H9 (cell line): ENCODE measurements around the gene ATCAY. TPM values are rescaled to one million over a fixed set of nuclear protein-coding genes. Genes with fewer than 3 reads are reported as not detected.

Source experiments
- DNase-seq: peaks from one replicate; pipeline ENCODE4 v3.0.0-alpha.2; 2017
- H2AFZ ChIP-seq: one replicate; pipeline ENCODE4 v1.6.1; 2013; ENCODE audit warnings: mild to moderate bottlenecking, low read length, control low read depth, moderate library complexity
- H2AK5ac ChIP-seq: 2 replicates; pipeline ENCODE4 v1.6.1; 2013; ENCODE audit warnings: low read length, control low read depth, mixed read lengths; ENCODE audit not compliant: insufficient read length
- H2BK120ac ChIP-seq: one replicate; pipeline ENCODE4 v1.6.1; 2013; ENCODE audit warnings: low read depth, mild to moderate bottlenecking, low read length, control low read depth, inconsistent platforms; ENCODE audit not compliant: poor library complexity, severe bottlenecking
- H2BK12ac ChIP-seq: 2 replicates; pipeline ENCODE4 v1.6.1; 2013; ENCODE audit warnings: low read length, control low read depth, mixed read lengths, low read depth; ENCODE audit not compliant: insufficient read length
- H2BK15ac ChIP-seq: 2 replicates; pipeline ENCODE4 v1.6.1; 2013; ENCODE audit warnings: low read depth, low read length, control low read depth
- H2BK20ac ChIP-seq: one replicate; pipeline ENCODE4 v1.6.1; 2013; ENCODE audit warnings: low read depth, mild to moderate bottlenecking, low read length, control low read depth, inconsistent platforms; ENCODE audit not compliant: poor library complexity, severe bottlenecking
- H2BK5ac ChIP-seq: 2 replicates; pipeline ENCODE4 v1.6.1; 2013; ENCODE audit warnings: low read length, control low read depth, mixed read lengths; ENCODE audit not compliant: insufficient read length
- H3K14ac ChIP-seq: 2 replicates; pipeline ENCODE4 v1.6.1; 2013; ENCODE audit warnings: low read length, control low read depth; ENCODE audit not compliant: insufficient read depth
- H3K18ac ChIP-seq: 2 replicates; pipeline ENCODE4 v1.6.1; 2013; ENCODE audit warnings: low read depth, mild to moderate bottlenecking, mixed read lengths, low read length, control low read depth; ENCODE audit not compliant: insufficient read length
- H3K23ac ChIP-seq: 2 replicates; pipeline ENCODE4 v1.6.1; 2013; ENCODE audit warnings: low read length, control low read depth, mixed read lengths, low read depth; ENCODE audit not compliant: insufficient read length
- H3K23me2 ChIP-seq: 2 replicates; pipeline ENCODE4 v1.6.1; 2013; ENCODE audit warnings: low read depth, mild to moderate bottlenecking, mixed read lengths, low read length, control low read depth; ENCODE audit not compliant: insufficient read length, poor library complexity, severe bottlenecking
- H3K27ac ChIP-seq: 2 replicates; pipeline ENCODE4 v1.5.1; 2013; ENCODE audit warnings: low read length, control low read depth, mixed read lengths, low read depth; ENCODE audit not compliant: insufficient read length
- H3K27me3 ChIP-seq: 2 replicates; pipeline ENCODE4 v1.6.1; 2013; ENCODE audit warnings: low read length, control low read depth, inconsistent platforms; ENCODE audit not compliant: insufficient read depth
- H3K4ac ChIP-seq: 2 replicates; pipeline ENCODE4 v1.6.1; 2013; ENCODE audit warnings: low read depth, mild to moderate bottlenecking, control low read depth, inconsistent platforms, low read length, moderate library complexity
- H3K4me1 ChIP-seq: 2 replicates; pipeline ENCODE4 v1.6.1; 2013; ENCODE audit warnings: low read length, control low read depth, inconsistent platforms; ENCODE audit not compliant: insufficient read depth
- H3K4me2 ChIP-seq: 2 replicates; pipeline ENCODE4 v1.6.1; 2013; ENCODE audit warnings: low read length, control low read depth, mixed read lengths; ENCODE audit not compliant: insufficient read length, insufficient read depth
- H3K56ac ChIP-seq: 2 replicates; pipeline ENCODE4 v1.6.1; 2013; ENCODE audit warnings: low read depth, mild to moderate bottlenecking, mixed read lengths, low read length, control low read depth; ENCODE audit not compliant: insufficient read length
- H3K79me1 ChIP-seq: 2 replicates; pipeline ENCODE4 v1.6.1; 2013; ENCODE audit warnings: low read depth, mild to moderate bottlenecking, moderate library complexity, low read length, control low read depth, inconsistent platforms; ENCODE audit not compliant: insufficient read depth, poor library complexity, severe bottlenecking
- H3K79me2 ChIP-seq: 2 replicates; pipeline ENCODE4 v1.6.1; 2013; ENCODE audit warnings: low read length, control low read depth, inconsistent platforms; ENCODE audit not compliant: insufficient read depth
- H3K9ac ChIP-seq: 2 replicates; pipeline ENCODE4 v1.6.1; 2013; ENCODE audit warnings: low read length, control low read depth, mixed read lengths; ENCODE audit not compliant: insufficient read length; ENCODE audit errors: extremely low read depth
- H3K9me3 ChIP-seq: one replicate; pipeline ENCODE4 v1.6.1; 2013; ENCODE audit warnings: low read depth, low read length, inconsistent platforms; ENCODE audit not compliant: control insufficient read depth
- H3T11ph ChIP-seq: one replicate; pipeline ENCODE4 v1.6.1; 2013; ENCODE audit warnings: mild to moderate bottlenecking, low read length, control low read depth, inconsistent platforms
- H4K20me1 ChIP-seq: one replicate; pipeline ENCODE4 v1.6.1; 2013; ENCODE audit not compliant: control insufficient read depth, insufficient read length, insufficient read depth
- H4K5ac ChIP-seq: 2 replicates; pipeline ENCODE4 v1.6.1; 2013; ENCODE audit warnings: low read depth, mild to moderate bottlenecking, mixed read lengths, low read length, control low read depth; ENCODE audit not compliant: insufficient read length
- H4K8ac ChIP-seq: replicated peaks from 2 replicates; pipeline ENCODE4 v1.6.1; 2013; ENCODE audit warnings: low read length, control low read depth, mixed read lengths, low read depth; ENCODE audit not compliant: insufficient read length
- H4K91ac ChIP-seq: 2 replicates; pipeline ENCODE4 v1.6.1; 2013; ENCODE audit warnings: low read depth, mild to moderate bottlenecking, moderate library complexity, mixed read lengths, low read length, control low read depth; ENCODE audit not compliant: insufficient read length
- H3K27ac Mint-ChIP-seq, 3 experiments: 2 replicates in 2 of 3; 3 replicates in 1 of 3; pipeline ENCODE4 v1.8.0; 2020 to 2021; ENCODE audit warnings: mixed read lengths in 3 of 3, mild to moderate bottlenecking in 1 of 3, moderate library complexity in 1 of 3
- H3K27me3 Mint-ChIP-seq: 2 replicates; pipeline ENCODE4 v1.8.0; 2021; ENCODE audit warnings: low read depth, mild to moderate bottlenecking, moderate library complexity, mixed read lengths
- H3K36me3 Mint-ChIP-seq, 3 experiments: 2 replicates in 2 of 3; 3 replicates in 1 of 3; pipeline ENCODE4 v1.8.0; 2020 to 2021; ENCODE audit warnings: low read depth in 3 of 3, mixed read lengths in 3 of 3; ENCODE audit not compliant: insufficient read depth in 1 of 3
- H3K4me1 Mint-ChIP-seq, 2 experiments: 2 replicates each; pipeline ENCODE4 v1.8.0; 2020; ENCODE audit warnings: mixed read lengths in 2 of 2
- H3K4me3 Mint-ChIP-seq, 2 experiments: 2 replicates in 1 of 2; 3 replicates in 1 of 2; pipeline ENCODE4 v1.8.0; 2020 to 2021; ENCODE audit warnings: mild to moderate bottlenecking in 2 of 2, mixed read lengths in 2 of 2, moderate library complexity in 1 of 2
- H3K9me3 Mint-ChIP-seq, 2 experiments: 2 replicates in 1 of 2; 3 replicates in 1 of 2; pipeline ENCODE4 v1.8.0; 2020; ENCODE audit warnings: mild to moderate bottlenecking in 2 of 2, mixed read lengths in 2 of 2, moderate library complexity in 1 of 2
- CTCF ChIP-seq: fragments of 200-600 bp; sonication (generic); conservative IDR thresholded peaks from 3 replicates; pipeline ENCODE4 v1.8.0; 2021; ENCODE audit warnings: antibody characterized with exemption, mild to moderate bottlenecking
- WGBS: extraction: QIAGEN DNeasy Blood & Tissue Kit; methylation state at CpG from one replicate; pipeline ENCODE4 v1.1.7; 2013; ENCODE audit warnings: missing lambda C conversion rate, low lambda C conversion rate, mixed read lengths; ENCODE audit not compliant: insufficient read length; ENCODE audit errors: extremely low coverage; 5-methylcytosine and 5-hydroxymethylcytosine counted together
- total RNA-seq: library from RNA; stranded (reverse); gene quantifications from 2 replicates; pipeline ENCODE4 v1.2.1, GENCODE V29; 2021

ATCAY gene
- total RNA-seq, 1 experiment from 2014 or later = 12.2 TPM

- no peak overlapping the region for H4K91ac ChIP-seq
- no peak overlapping the region for H3K18ac ChIP-seq
- H3K4ac ChIP-seq = no peak overlapping the region
- no peak overlapping the region for H4K8ac ChIP-seq
- Mint-ChIP-seq H3K27ac (no peak overlapping the region), H3K9me3 (no peaks in the 10 kb centered on the region), H3K4me3 (peak overlapping the region; percentile 72 to 92), H3K27me3 (peaks cover 36% of the 10 kb centered on the region), H3K4me1 (peaks cover 12 to 13% of the 10 kb centered on the region in 2 experiments), H3K36me3 (peaks cover 0 to 9% (median 6%) of the 10 kb centered on the region in 3 experiments; a peak in 3 of 7 replicates)
- no peak overlapping the region for H2AFZ ChIP-seq
- no peak overlapping the region for H3K23ac ChIP-seq
- peak overlapping the region; percentile 93 for H3K4me2 ChIP-seq
- H2BK5ac ChIP-seq = no peak overlapping the region
- H3T11ph ChIP-seq = no peak overlapping the region
- no peak overlapping the region for H2BK120ac ChIP-seq
- no peak overlapping the region for H3K27ac ChIP-seq
- no peak overlapping the region for H4K5ac ChIP-seq
- H2BK12ac ChIP-seq = no peak overlapping the region
- H3K14ac ChIP-seq = no peak overlapping the region
- no peaks in the 10 kb centered on the region for H3K79me1 ChIP-seq
- TF ChIP-seq CTCF = no peak
- no CpG with 5 or more reads among the region's 6 CpGs for WGBS
- no peak overlapping the region for H2AK5ac ChIP-seq
- no peaks in the 10 kb centered on the region for H3K27me3 ChIP-seq
- no peak overlapping the region for H3K9ac ChIP-seq
- H3K79me2 ChIP-seq = no peaks in the 10 kb centered on the region
- H3K56ac ChIP-seq = no peak overlapping the region
- no peaks in the 10 kb centered on the region for H3K4me1 ChIP-seq
- peaks cover 6% of the 10 kb centered on the region for H3K23me2 ChIP-seq
- H3K9me3 ChIP-seq = no peaks in the 10 kb centered on the region
- no peaks in the 10 kb centered on the region for H4K20me1 ChIP-seq
- H2BK15ac ChIP-seq = no peak overlapping the region
- DNase-seq = no peak
- no peak overlapping the region for H2BK20ac ChIP-seq
These were observed 1.5 kb downstream of the ATCAY start for GRCh38 chr19:3882041-3882384.
